GM21786 (cell line): ENCODE data around the gene EPB41L4B.
"Not testable (repeated sequence)": the region's sequence is repeated elsewhere in the genome, so short reads cannot be mapped to it uniquely, and the experiment has no call there.

Experiments used
- ATAC-seq: cut with Tn5 transposase; IDR thresholded peaks from one replicate; pipeline ENCODE4 v1.9.1; 2021; ENCODE audit not compliant: unreplicated experiment

The EPB41L4B gene

GRCh38 chr9:109247228-109247627 is 73.6 kb downstream of the EPB41L4B start:
- no peak for ATAC-seq

- ATAC-seq, result no peak
Observed at GRCh38 chr9:109246533-109246932, 74.3 kb downstream of the EPB41L4B start.

- ATAC-seq, result no peak
Observed at GRCh38 chr9:109245310-109245897, 75.5 kb downstream of the EPB41L4B start.

- ATAC-seq, result peak; percentile 95
Observed at GRCh38 chr9:109244179-109245132, 76.4 kb downstream of the EPB41L4B start.

- no peak for ATAC-seq
Observed at GRCh38 chr9:109242741-109243140, 78.1 kb downstream of the EPB41L4B start.

GRCh38 chr9:109242014-109242413 is 78.8 kb downstream of the EPB41L4B start:
- ATAC-seq, result no peak

- ATAC-seq, result no peak
Observed at GRCh38 chr9:109241207-109241606, 79.7 kb downstream of the EPB41L4B start.

- ATAC-seq, result no peak
Observed at GRCh38 chr9:109239240-109239639, 81.6 kb downstream of the EPB41L4B start.

GRCh38 chr9:109238655-109239054 is 82.2 kb downstream of the EPB41L4B start:
- ATAC-seq, result no peak

- ATAC-seq, result no peak
Observed at GRCh38 chr9:109238125-109238524, 82.7 kb downstream of the EPB41L4B start.

GRCh38 chr9:109232449-109233237 is 88.2 kb downstream of the EPB41L4B start:
- no peak for ATAC-seq

- ATAC-seq, result no peak
Observed at GRCh38 chr9:109231593-109231992, 89.3 kb downstream of the EPB41L4B start.

GRCh38 chr9:109230277-109230676 is 90.6 kb downstream of the EPB41L4B start:
- no peak for ATAC-seq

GRCh38 chr9:109229682-109230081 is 91.2 kb downstream of the EPB41L4B start:
- no peak for ATAC-seq

GRCh38 chr9:109228093-109228642 is 92.7 kb downstream of the EPB41L4B start:
- no peak for ATAC-seq

GRCh38 chr9:109225629-109226028 is 95.2 kb downstream of the EPB41L4B start:
- no peak for ATAC-seq

GRCh38 chr9:109224751-109225150 is 96.1 kb downstream of the EPB41L4B start:
- ATAC-seq, result no peak

- ATAC-seq, result not testable (repeated sequence)
Observed at GRCh38 chr9:109218242-109218641, 102.6 kb downstream of the EPB41L4B start.

- ATAC-seq, result no peak
Observed at GRCh38 chr9:109214414-109214813, 106.4 kb downstream of the EPB41L4B start.

GRCh38 chr9:109213285-109214121 is 107.4 kb downstream of the EPB41L4B start:
- ATAC-seq, result no peak
